GM18520 (cell line): Measurements from ENCODE around the gene SLC6A8.
"Not testable (repeated sequence)": the region's sequence is repeated elsewhere in the genome, so short reads cannot be mapped to it uniquely, and the experiment has no call there.

Source experiments
- ATAC-seq: cut with Tn5 transposase; IDR thresholded peaks from one replicate; pipeline ENCODE4 v1.9.1; 2021; ENCODE audit not compliant: unreplicated experiment

SLC6A8 gene

DNA sequence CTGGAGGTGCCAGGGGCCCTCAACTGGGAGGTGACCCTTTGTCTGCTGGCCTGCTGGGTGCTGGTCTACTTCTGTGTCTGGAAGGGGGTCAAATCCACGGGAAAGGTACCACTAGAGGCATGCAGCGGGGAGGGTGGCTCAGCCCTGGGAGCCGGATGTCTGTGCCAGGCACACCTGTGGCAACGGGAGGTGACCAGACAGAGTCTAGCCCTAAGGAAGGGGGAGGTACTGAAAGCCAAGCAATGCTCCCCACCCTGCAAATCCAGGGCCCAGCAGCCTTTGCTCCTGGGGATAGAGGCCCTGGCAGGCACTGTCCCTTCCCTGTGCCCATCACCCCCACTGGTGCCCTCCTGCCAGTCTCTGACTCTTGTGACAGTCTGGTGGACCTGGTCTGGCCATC, 4.3 kb downstream of the SLC6A8 start:
- ATAC-seq, result no peak

DNA sequence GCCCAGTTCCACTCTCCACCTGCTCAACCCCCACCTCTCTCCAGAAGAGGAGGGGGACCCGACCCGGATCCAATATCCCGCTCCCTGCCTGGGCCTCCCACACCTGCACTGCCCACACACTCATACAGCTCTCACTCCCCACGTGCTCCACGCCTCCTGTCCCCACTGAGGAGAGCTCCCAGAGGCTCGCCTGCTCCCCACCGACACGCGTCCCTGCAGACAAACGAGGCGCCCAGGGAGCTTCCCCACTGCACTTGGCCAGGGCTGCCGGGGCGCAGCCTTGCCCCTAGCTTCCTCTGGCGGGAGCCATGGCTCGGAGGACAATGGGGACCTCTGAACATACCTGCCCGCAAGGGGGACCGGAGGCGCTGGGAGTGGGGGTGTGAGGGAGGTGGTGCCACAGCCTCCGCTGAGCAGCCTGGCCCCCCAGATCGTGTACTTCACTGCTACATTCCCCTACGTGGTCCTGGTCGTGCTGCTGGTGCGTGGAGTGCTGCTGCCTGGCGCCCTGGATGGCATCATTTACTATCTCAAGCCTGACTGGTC, 5.0 kb downstream of the SLC6A8 start:
- ATAC-seq, result no peak

- ATAC-seq, result no peak
Measured at GRCh38 chrX:153693216-153694086, 5.7 kb downstream of the SLC6A8 start.

DNA sequence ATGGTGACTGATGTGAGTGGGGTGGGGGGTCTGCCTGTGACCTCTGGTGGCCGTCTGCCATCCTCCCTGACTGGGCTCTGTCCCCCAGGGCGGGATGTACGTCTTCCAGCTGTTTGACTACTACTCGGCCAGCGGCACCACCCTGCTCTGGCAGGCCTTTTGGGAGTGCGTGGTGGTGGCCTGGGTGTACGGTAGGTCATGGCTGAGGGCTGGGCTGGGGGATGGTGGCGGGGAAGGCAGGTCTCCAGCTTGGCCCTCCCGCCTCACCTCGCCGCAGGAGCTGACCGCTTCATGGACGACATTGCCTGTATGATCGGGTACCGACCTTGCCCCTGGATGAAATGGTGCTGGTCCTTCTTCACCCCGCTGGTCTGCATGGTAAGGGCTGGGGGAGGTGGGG, 6.5 kb downstream of the SLC6A8 start:
- not testable (repeated sequence) for ATAC-seq

DNA sequence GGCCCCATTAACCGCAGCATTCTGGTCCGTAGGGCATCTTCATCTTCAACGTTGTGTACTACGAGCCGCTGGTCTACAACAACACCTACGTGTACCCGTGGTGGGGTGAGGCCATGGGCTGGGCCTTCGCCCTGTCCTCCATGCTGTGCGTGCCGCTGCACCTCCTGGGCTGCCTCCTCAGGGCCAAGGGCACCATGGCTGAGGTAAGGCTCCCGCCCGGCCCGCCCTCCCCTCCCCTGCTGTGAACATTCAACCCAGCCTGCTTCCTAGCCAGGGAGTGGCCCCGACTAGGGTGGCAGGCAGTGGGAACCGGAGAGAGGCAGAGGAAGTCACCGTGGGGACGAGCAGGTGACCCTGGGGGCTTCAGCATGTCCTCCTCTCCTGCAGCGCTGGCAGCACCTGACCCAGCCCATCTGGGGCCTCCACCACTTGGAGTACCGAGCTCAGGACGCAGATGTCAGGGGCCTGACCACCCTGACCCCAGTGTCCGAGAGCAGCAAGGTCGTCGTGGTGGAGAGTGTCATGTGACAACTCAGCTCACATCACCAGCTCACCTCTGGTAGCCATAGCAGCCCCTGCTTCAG, 7.1 kb downstream of the SLC6A8 start:
- no peak for ATAC-seq

DNA sequence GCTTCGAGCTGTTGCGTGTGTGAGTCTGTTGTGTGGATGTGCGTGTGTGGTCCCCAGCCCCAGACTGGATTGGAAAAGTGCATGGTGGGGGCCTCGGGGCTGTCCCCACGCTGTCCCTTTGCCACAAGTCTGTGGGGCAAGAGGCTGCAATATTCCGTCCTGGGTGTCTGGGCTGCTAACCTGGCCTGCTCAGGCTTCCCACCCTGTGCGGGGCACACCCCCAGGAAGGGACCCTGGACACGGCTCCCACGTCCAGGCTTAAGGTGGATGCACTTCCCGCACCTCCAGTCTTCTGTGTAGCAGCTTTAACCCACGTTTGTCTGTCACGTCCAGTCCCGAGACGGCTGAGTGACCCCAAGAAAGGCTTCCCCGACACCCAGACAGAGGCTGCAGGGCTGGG, 8.4 kb downstream of the SLC6A8 start:
- ATAC-seq, result no peak

GRCh38 chrX:153696538-153696937, 8.8 kb downstream of the SLC6A8 start:
- ATAC-seq, result not testable (repeated sequence)

GRCh38 chrX:153696986-153697722, 9.4 kb downstream of the SLC6A8 start:
- ATAC-seq, result not testable (repeated sequence)

DNA sequence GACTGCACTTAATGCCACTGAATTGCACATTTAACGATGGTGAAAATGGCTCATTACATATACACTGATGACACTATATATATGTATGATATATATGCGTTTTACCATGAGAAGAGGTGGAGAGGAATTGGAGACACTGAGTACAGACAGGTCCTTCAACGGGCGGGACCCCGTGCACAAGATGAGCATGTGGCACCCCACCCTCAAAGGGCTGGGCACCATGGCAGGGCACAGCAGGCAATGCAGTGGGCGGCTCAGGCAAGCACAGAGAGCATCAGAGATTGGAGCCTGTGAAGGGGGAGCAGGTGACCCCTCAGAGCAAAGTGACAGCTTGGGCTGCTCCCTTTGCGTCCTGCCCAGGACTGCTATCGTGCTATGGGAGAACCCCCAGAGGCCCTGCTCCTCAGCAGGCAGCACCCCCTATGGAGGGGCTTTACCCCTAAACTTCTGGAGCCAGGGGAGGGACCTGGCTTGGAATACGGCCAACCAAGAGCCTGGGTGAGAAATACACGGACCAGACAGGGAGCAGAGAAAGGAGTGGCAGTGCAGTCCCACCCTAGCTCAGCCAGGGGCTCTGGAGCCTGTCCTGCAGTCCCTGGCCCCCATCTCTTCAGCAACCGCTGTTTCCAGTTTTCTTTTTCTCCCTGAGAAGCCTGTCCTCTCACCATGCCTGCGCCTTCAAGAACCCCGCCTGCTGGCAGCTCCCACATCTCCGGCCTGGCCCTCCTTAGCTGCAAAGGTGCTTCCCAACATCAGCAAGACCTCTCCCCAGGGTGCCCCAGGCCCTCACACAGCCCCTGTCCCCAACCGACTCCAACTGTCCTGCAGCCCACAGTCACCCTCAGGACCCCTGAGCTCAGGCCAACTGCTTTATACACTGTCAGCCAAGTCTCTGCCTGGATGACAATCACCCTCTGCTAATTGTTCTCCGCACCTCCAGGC, 10.5 kb downstream of the SLC6A8 start:
- ATAC-seq, result no peak

DNA sequence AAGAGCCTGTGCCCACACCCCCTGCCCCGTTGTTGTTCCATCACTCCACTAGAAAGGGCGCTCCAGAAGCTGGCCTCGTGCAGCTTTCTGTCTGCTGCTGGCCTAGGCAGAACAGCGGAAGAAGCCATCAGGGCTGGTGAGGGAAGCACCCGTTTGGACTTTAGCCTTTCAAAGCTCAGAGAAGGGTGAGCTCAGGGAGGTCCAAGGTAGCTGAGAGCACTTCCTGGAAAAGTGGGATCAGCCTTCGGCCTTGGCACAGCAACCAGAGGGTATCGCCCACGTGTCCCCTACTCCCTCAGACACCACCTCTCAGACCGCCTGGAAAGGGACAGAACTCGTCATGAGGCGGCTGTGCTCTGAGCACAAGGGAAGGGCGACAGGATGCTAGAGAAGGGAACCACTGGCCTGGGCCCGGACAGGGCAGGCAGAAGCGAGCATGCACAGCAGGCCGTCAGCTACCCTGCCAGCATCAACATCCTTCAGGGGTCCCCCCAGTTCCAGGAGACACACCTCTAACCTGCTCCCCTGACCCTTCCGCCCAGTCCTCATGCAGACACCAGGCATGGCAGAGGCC, 11.6 kb downstream of the SLC6A8 start:
- ATAC-seq, result not testable (repeated sequence)

GRCh38 chrX:153699784-153700371, 12.2 kb downstream of the SLC6A8 start:
- ATAC-seq, result not testable (repeated sequence)

GRCh38 chrX:153700376-153700945, 12.7 kb downstream of the SLC6A8 start:
- no peak for ATAC-seq

DNA sequence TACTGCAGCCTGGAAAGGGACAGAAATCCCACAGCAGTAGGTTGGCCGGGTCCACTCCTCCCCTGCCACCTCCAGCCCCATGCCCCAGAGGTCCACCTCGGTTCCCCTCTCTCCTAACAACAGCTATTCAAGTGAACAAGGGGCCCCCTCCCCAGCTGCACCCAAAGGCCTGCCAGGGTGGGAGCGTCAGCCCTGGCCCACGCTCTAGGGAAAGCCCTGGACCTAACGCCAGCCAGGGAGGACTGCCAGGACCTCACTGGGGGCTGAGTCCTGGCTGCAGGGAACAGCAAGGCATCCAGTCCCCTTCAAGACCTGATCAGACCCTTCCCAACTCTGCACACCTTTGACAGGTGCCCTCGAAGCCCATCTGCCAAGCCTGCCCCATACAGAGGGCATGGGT, 13.2 kb downstream of the SLC6A8 start:
- no peak for ATAC-seq

GRCh38 chrX:153701706-153702105, 14.0 kb downstream of the SLC6A8 start:
- no peak for ATAC-seq

GRCh38 chrX:153702336-153703035, 14.8 kb downstream of the SLC6A8 start:
- ATAC-seq, result no peak

DNA sequence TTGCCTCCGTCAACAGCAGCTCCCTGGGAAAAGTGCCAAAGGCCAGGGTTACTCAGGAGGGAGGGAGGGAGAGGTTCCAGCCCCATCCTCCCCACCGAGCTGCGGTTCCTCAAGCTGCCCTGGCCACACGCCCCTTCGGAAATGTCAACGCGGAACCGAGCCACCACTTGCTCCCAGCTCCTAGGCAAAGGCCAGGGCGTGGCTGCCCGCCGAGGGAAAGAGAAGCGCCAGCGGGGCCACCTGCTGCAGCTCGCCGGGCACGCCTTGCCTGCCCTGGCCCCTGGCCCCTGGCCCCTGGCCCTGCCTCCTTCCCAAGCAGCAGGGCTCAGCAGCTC, 15.3 kb downstream of the SLC6A8 start:
- no peak for ATAC-seq

DNA sequence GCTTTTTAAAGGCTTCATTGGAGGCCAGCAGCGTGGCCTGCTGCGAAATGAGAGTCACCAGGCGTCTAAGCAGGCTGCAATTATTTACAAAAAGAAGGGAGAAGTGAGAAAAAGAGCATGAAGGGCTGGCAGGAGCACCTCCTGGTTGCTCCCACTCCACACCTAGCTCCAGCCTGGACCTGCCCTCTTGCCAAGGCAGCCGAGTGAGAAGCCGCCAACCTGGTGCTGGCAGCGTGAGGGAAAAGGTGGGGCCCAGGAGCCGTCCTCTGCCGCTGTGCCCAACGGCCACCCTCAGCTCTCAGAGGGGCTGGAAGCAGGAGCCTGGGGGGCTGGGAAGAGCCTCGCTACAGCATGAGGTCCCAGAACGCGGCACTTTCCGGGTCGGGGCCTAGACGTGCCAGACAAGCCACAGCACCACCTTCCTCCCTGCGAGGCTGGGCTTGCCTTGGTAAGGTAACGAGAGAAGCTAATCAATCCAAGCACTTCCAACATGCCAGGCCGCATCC, 16.3 kb downstream of the SLC6A8 start:
- no peak for ATAC-seq

GRCh38 chrX:153704631-153705402, 17.1 kb downstream of the SLC6A8 start:
- not testable (repeated sequence) for ATAC-seq
